ENCODE measurements around the gene CCDC85C.

Gene CCDC85C

DNA sequence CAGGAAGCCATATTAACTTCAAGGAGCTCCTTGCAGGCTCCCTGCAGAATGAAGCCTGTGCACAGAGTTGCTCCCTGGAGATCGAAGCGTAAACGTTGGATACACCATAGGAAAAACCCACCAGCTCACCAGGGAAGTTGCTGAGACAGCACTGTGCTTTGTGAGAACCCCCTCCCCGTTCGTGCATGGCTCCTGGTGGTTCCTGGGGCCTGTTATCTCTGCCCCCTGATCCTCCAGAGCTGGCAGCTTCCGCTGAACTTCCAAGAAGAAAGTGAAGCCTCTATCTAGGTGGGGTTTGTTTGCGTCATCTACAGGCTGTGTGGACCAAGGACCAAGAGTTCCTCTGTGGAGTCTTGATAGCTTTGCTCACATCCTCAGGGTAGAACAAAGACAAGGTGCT, 2.4 kb upstream of the CCDC85C start:
- DNase-seq (ENCODE audit: low read depth in 3 of 3, low spot score in 1 of 3) = no peak

- peak; percentile 54 to 62 (median 60) for DNase-seq (ENCODE audit: low read depth in 3 of 3, low spot score in 1 of 3)
These were observed 1.4 kb upstream of the CCDC85C start for GRCh38 chr14:99605299-99605961.

- peak in 1 of 3 donors; percentile 15 for DNase-seq (ENCODE audit: low read depth in 3 of 3, low spot score in 1 of 3)
These were observed 825 bp upstream of the CCDC85C start for GRCh38 chr14:99604766-99605298.

GRCh38 chr14:99604278-99604765, 315 bp upstream of the CCDC85C start:
- peak; percentile 88 to 94 (median 91) for DNase-seq (ENCODE audit: low read depth in 3 of 3, low spot score in 1 of 3)

DNA sequence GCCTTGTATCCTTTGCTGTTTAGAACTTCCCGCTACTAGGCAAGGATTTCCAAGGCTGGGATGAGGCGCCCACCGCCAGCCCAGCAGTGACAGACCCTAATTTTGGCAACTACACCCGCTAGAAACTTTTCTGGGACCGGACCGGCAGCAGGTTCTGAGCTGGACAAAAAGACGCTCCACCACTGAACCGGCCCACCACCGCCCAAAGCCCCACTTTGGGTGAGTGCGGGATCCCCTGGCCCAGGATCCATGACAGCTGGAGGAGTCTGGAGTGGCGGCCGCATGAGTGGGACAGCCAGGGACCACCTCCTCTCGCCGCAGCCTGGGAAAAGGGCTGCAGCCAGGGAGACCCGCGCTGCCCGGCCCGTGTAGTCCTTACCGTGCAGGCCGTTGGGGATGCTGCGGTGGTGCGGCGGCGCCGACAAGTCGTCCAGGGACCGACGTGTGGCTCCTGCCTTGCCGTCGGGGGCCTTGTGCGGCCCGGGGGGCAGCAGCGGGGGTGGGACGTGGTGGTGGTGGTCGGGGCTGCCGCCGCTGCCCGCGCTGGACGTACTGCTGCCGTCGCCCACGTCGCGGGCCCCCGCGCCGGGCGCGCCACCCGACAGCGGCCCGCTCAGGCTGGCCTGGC, 1.1 kb downstream of the CCDC85C start:
- no peak for DNase-seq (ENCODE audit: low read depth in 3 of 3, low spot score in 1 of 3)

GRCh38 chr14:99602054-99602787, 1.8 kb downstream of the CCDC85C start:
- no peak for DNase-seq (ENCODE audit: low read depth in 3 of 3, low spot score in 1 of 3)

DNA sequence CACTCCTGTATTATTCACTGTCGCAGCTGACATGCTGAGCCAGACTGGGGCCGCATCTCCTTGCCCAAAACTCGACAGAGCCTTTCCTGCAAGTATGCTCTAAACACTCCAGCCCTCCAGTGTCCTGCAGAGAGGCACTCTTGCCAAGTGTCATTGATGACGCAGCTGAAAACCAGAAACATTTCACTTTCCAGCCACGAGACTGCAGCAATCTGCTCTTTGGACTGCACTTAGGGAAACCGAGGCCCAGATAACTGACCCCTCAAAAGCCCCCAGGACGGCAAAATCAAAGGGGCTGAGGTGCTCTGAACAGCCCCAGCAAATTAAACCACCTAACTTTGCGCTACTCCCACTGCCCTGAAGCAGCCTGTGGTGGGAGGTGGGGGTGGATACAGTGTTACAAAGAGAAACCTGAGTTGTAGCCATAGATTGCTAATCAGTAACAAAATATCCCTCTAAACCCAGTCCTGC, 2.6 kb downstream of the CCDC85C start:
- no peak for DNase-seq (ENCODE audit: low read depth in 3 of 3, low spot score in 1 of 3)

GRCh38 chr14:99600232-99600888, 3.6 kb downstream of the CCDC85C start:
- DNase-seq (ENCODE audit: low read depth in 3 of 3, low spot score in 1 of 3) = no peak

DNA sequence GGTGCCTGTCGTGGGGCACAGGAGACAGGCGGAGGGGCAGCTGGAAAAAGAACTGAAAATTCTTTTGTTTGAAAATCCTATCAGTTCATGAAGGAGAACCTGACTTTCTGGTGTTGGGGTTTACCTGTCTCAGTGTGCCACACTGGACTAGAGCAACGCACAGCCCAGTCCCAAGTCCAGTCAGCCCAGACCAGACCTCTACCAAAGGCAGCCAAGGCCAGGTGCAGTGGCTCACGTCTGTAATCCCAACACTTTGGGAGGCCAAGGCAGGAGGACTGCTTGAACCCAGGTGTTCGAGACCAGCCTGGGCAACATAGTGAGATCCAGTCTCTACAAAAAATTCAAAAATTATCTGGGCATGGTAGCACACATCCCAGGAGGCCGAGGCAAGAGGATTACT, 4.6 kb downstream of the CCDC85C start:
- DNase-seq (ENCODE audit: low read depth in 3 of 3, low spot score in 1 of 3) = no peak

DNA sequence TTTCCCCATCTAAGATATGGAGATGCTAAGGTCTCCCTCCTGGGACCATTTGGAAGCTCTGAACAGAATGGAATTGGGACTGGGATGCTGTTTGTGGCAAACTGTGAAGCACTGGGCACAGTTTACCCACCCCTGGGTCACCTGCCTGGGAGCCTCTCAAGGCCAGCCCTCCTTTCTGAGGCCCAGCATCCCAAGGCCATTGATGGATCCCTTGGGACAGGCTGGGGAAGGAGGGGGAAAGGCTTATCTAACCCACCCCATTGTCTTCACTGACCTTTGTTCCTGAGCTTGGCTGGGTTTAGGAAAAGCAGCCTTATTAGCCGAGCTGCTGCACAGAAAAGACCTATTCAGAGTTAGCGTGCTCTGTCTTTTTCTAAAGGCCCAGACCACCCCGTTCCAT, 5.2 kb downstream of the CCDC85C start:
- DNase-seq (ENCODE audit: low read depth in 3 of 3, low spot score in 1 of 3) = no peak

- DNase-seq (ENCODE audit: low read depth in 3 of 3, low spot score in 1 of 3) = no peak
These were observed 6.0 kb downstream of the CCDC85C start for GRCh38 chr14:99597911-99598600.

DNA sequence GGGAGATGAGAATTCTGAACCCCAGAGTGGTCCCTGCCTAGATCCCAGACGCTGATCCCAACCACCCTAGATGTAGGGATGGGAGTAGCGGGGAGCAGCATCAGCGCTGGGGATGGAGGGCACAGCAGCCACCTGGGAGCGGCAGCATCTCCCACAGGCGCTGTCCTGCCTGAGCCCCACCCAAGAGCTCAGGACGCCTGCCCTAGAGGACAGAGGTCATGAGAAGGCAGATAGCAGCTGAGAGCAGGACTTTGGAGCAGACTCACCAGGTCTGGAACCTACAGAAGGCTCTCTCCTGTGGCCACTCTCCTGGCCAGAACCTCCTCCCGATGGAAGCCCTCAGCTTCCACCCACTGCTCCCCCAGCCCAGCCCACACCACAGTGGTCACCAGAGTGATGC, 7.2 kb downstream of the CCDC85C start:
- DNase-seq (ENCODE audit: low read depth in 3 of 3, low spot score in 1 of 3) = no peak

DNA sequence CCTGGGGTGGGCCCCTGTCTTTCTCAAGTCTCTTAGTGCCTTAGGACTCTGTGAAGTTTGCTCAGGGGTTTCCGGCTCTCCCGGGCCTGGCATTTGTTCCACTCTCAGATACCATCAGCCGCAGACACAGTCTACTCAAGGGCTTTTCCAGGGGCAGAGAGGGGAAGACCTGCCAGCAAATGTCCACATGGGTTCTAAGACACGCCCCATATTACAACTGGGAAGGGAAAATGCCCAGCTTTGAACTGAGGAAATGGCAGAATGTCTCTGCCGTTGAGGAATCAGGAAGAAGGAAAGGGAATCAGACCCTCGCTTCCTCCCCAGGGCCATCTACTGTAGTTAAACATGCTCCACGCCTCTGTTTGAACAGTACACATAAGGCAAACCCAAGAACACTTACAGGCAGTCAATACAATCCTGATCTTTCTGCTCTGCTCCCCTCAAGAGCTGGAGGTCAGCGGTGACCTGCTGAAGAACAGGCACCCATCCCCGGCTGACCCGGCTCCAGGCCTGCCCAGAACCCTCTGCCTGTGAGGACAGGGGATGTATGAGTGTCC, 7.9 kb downstream of the CCDC85C start:
- no peak for DNase-seq (ENCODE audit: low read depth in 3 of 3, low spot score in 1 of 3)

DNA sequence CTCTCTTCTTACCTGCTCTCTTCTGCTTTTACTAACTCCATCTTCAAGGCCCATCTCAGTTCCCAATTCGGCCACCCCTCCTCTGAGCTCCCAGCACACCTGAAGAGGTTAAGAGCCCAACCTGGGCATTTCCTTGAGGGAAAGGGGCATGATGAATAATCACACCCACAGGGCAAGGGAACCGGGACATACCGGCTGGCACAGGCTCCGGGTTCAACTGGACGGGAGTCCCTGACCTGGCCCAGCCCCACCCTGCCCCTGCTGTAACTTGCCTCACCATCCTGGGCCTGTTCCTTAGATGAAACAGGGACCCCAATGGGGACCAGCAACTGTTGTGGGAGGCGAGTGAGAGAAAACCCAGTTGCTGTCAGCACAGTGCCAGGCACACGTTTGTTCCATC, 8.5 kb downstream of the CCDC85C start:
- DNase-seq (ENCODE audit: low read depth in 3 of 3, low spot score in 1 of 3) = no peak

- DNase-seq (ENCODE audit: low read depth in 3 of 3, low spot score in 1 of 3) = peak in 1 of 3 donors; percentile 12
These were observed 9.0 kb downstream of the CCDC85C start for GRCh38 chr14:99595034-99595433.

DNA sequence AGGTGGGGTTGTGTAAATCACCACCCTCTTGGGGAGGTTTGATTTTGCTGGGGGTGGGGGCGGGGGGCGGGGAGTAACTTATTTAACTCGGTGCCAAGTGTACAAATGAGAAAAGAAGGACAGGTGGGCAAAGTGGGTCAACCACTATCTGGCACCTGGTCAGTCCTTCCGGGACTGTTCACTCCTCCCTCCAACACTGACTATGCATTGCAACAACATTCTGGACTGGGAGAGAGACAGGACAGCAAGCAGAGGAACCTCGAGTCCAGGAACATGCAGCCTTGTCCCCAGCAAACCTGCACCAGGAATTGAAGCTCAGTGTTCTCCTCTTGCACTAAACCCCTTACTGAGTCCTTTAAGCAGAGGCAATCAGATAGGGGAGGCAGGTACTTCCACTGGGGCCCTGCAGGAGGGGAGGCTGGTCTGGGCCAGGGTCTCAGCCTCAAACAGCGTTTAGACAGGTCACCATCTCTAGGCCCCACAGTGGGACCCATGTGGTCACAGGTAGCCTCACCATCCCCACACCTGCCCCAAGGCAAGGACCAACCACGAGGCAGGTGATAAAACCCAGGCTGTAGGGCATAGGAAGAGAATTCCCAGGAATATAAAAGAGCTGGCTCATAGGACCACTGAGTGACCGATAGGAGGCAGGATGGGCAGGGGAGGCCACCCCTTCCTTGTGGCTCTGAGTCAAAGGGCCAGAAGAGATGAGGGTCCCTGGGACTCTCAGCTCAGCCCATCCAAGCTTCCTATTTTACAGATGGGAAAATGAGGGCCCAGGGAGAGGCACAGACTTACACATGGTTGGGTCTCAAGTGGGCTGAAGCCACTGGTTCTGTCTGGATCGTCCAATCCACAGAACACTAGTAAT, 9.8 kb downstream of the CCDC85C start:
- no peak for DNase-seq (ENCODE audit: low read depth in 3 of 3, low spot score in 1 of 3)

DNA sequence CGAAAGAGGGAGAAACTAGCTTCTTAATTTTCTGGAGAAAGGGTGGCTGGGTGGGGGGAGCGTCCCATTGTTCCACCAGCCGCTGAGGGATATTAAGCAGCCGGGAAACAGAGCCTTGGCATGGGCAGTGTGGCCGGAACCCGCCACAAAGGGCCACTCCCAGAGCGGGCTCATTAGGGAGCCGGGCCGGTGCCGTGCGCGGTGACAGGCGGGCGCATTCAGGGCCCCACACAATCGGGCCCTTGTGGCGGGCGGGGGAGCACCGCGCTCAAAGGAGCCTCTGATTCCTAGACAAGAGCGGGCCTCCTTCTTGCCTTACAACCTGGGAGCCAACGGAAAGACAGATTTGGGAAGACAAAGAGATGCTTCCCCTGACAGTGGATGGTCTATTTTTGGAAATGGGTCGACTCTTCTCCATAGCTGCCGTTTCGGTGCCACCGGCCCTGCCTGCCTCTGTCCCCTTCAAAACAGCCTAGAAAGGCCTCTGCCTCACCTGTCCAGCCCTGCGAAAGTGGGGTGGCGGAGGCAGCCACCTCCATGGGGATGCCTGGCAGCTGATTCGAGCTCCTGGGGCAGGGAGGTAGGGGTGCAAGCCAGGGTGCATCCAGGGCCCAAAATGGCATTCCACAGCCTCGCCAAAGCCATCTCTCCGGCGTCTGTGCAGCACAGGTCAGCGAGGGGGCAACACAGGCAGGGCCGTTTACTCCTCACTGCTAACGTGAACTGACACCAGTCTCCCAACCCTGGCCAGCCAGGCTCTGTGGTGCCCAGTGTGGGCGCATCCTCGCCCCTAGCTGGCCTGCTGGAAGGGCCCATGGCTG, 10.9 kb downstream of the CCDC85C start:
- no peak for DNase-seq (ENCODE audit: low read depth in 3 of 3, low spot score in 1 of 3)

DNA sequence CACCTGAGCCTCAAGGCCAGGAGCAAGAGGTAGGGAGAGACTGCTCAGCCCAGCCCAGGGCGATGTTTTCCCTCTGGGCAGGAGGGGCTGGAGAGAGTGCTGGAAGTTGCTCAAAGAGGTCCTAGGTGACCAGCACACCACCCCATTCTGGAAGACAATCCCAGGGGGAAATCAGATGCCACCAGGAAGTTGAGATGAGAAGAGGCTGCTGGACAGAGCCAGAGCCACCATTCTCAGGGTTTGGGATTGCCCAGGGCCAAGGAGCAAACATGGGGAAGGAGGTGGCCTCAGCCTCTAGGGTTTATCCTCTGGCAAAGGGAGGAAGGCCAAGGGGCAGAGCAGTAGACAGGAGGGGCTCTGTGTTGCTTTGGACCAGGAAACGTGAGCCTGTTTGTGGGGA, 11.6 kb downstream of the CCDC85C start:
- DNase-seq (ENCODE audit: low read depth in 3 of 3, low spot score in 1 of 3) = no peak

All from stimulated activated CD4-positive, alpha-beta T cell treated with anti-CD3 and anti-CD28 coated beads, TNF-alpha, amount 100 ng/mL, for 1 hour (primary cell).